OCI-LY1 (cell line): ENCODE data around the gene CDIPT.

Experiments used
- H2AFZ ChIP-seq: fragments of 200-600 bp; sonication (generic), shearing (Covaris generic); 2 replicates; pipeline ENCODE4 v1.6.0; 2014; ENCODE audit warnings: antibody characterized with exemption, mild to moderate bottlenecking, low read length
- H3F3A ChIP-seq: fragments of 200-600 bp; sonication (generic), shearing (Covaris generic); 2 replicates; pipeline ENCODE4 v1.6.0; 2014; ENCODE audit warnings: mild to moderate bottlenecking, antibody characterized with exemption, low read length, moderate library complexity; ENCODE audit not compliant: insufficient read depth
- H3K27ac ChIP-seq: fragments of 200-600 bp; sonication (generic); 2 replicates; pipeline ENCODE4 v1.5.1; 2014; ENCODE audit warnings: low read length, mixed run types, mild to moderate bottlenecking, low read depth; ENCODE audit not compliant: poor library complexity, severe bottlenecking
- H3K27me3 ChIP-seq: fragments of 200-600 bp; sonication (generic); 2 replicates; pipeline ENCODE4 v1.6.0; 2014; ENCODE audit warnings: antibody characterized with exemption, mild to moderate bottlenecking, low read length, moderate library complexity; ENCODE audit not compliant: insufficient read depth
- H3K36me3 ChIP-seq: fragments of 200-600 bp; sonication (generic); 2 replicates; pipeline ENCODE4 v1.6.1; 2014; ENCODE audit warnings: mild to moderate bottlenecking, antibody characterized with exemption, low read length, moderate library complexity, mixed read lengths; ENCODE audit not compliant: insufficient read depth
- H3K4me1 ChIP-seq: fragments of 200-600 bp; sonication (generic); 2 replicates; pipeline ENCODE4 v1.5.1; 2014; ENCODE audit warnings: mild to moderate bottlenecking, low read length, moderate library complexity; ENCODE audit not compliant: insufficient read depth, severe bottlenecking
- H3K4me2 ChIP-seq: fragments of 200-600 bp; sonication (generic), shearing (Covaris generic); 2 replicates; pipeline ENCODE4 v1.6.1; 2014; ENCODE audit warnings: low read length
- H3K4me3 ChIP-seq: fragments of 200-600 bp; sonication (generic); 2 replicates; pipeline ENCODE4 v1.5.1; 2014; ENCODE audit warnings: low read length, low read depth, mild to moderate bottlenecking, mixed read lengths; ENCODE audit not compliant: poor library complexity, severe bottlenecking
- H3K79me2 ChIP-seq: fragments of 200-600 bp; shearing (Covaris generic); 2 replicates; pipeline ENCODE4 v1.6.1; 2016; ENCODE audit warnings: mixed run types, low read length, mixed read lengths; ENCODE audit not compliant: insufficient read depth
- H3K9ac ChIP-seq: fragments of 200-600 bp; sonication (generic), shearing (Covaris generic); 2 replicates; pipeline ENCODE4 v1.6.1; 2014; ENCODE audit warnings: mild to moderate bottlenecking, low read length, mixed read lengths
- H3K9me2 ChIP-seq: fragments of 200-600 bp; sonication (generic), shearing (Covaris generic); 2 replicates; pipeline ENCODE4 v1.6.1; 2014; ENCODE audit warnings: low read depth, mild to moderate bottlenecking, low read length, mixed read lengths
- H3K9me3 ChIP-seq: fragments of 200-600 bp; shearing (Covaris generic); 2 replicates; pipeline ENCODE4 v1.6.1; 2014; ENCODE audit warnings: low read length, mixed read lengths
- H4K20me1 ChIP-seq: fragments of 200-600 bp; sonication (generic), shearing (Covaris generic); 2 replicates; pipeline ENCODE4 v1.6.0; 2016; ENCODE audit warnings: mild to moderate bottlenecking, low read length; ENCODE audit not compliant: insufficient read depth
- EZH2 ChIP-seq: fragments of 200-600 bp; sonication (generic), shearing (Covaris generic); IDR thresholded peaks from 2 replicates; pipeline ENCODE4 v1.8.0; 2017; ENCODE audit warnings: borderline replicate concordance, mixed run types, mild to moderate bottlenecking, antibody characterized with exemption, low read length, moderate library complexity, mixed read lengths
- TF ChIP-seq, protein P1 (sequence below): fragments of 200-600 bp; sonication (generic), shearing (Covaris generic); IDR thresholded peaks from 2 replicates; pipeline ENCODE4 v1.5.1; 2017; ENCODE audit warnings: mild to moderate bottlenecking, antibody characterized with exemption, low read length, moderate library complexity, mixed read lengths

Gene CDIPT

DNA sequence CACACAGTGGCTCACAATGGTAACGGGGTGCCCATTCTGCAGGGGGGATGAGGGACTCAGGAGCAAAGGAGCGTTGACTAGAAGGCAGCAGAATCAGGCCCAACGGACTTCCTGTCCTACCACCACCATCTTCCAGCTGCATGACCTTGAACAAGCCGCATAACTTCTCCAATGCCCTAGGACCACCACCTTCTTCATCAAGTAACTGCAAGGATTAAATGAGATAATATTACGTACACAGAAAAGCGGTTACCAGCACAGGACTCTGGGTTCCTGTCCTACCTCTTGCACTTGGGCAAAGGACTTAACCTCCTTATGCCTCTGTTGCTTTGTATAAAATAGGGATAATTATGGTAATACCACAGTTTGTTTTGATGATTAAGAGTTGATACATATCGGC is 41.9 kb upstream of the CDIPT start:
- H3K27ac ChIP-seq: no peak overlapping the region
- TF ChIP-seq, protein P1, sequence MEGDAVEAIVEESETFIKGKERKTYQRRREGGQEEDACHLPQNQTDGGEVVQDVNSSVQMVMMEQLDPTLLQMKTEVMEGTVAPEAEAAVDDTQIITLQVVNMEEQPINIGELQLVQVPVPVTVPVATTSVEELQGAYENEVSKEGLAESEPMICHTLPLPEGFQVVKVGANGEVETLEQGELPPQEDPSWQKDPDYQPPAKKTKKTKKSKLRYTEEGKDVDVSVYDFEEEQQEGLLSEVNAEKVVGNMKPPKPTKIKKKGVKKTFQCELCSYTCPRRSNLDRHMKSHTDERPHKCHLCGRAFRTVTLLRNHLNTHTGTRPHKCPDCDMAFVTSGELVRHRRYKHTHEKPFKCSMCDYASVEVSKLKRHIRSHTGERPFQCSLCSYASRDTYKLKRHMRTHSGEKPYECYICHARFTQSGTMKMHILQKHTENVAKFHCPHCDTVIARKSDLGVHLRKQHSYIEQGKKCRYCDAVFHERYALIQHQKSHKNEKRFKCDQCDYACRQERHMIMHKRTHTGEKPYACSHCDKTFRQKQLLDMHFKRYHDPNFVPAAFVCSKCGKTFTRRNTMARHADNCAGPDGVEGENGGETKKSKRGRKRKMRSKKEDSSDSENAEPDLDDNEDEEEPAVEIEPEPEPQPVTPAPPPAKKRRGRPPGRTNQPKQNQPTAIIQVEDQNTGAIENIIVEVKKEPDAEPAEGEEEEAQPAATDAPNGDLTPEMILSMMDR: no peak
- no peak for TF ChIP-seq EZH2
- H3K36me3 ChIP-seq: no peaks in the 10 kb centered on the region
- no peaks in the 10 kb centered on the region for H4K20me1 ChIP-seq
- no peak overlapping the region for H2AFZ ChIP-seq
- H3K9me2 ChIP-seq: no peaks in the 10 kb centered on the region
- no peaks in the 10 kb centered on the region for H3F3A ChIP-seq
- H3K27me3 ChIP-seq: no peaks in the 10 kb centered on the region
- H3K4me1 ChIP-seq: peaks cover 5% of the 10 kb centered on the region
- H3K4me2 ChIP-seq: no peak overlapping the region
- H3K4me3 ChIP-seq: no peak overlapping the region
- no peak overlapping the region for H3K9ac ChIP-seq
- H3K9me3 ChIP-seq: no peaks in the 10 kb centered on the region
- H3K79me2 ChIP-seq: no peaks in the 10 kb centered on the region

DNA sequence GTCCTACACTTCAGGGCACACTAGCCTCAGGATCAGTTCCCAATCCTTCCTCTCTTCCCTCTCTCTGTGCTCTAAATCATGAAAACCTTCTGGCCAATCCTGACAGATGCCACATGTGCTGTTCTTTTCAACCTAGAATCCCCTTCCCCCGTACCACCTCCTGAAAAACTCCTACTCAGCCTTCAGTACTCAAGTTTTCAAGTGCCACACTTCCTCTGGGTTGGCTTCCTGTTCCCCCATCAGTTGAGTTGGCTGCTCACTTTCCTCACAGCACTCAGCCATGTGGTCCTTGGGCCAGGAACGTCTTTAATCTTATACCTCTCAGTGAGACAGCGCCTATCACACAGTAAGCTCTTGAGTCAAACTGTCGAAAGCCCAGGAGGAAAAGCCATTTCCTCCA is 40.6 kb upstream of the CDIPT start:
- Histone ChIP-seq H3K79me2 (no peaks in the 10 kb centered on the region), H3K27ac (no peak overlapping the region), H4K20me1 (no peaks in the 10 kb centered on the region), H3F3A (no peaks in the 10 kb centered on the region), H3K9ac (no peak overlapping the region), H3K36me3 (no peaks in the 10 kb centered on the region), H3K4me1 (peaks cover 5% of the 10 kb centered on the region), H2AFZ (no peak overlapping the region), H3K9me2 (no peaks in the 10 kb centered on the region), H3K4me2 (no peak overlapping the region), H3K9me3 (no peaks in the 10 kb centered on the region), H3K4me3 (no peak overlapping the region), H3K27me3 (no peaks in the 10 kb centered on the region)
- TF ChIP-seq EZH2: no peak
- TF ChIP-seq, protein P1: no peak

DNA sequence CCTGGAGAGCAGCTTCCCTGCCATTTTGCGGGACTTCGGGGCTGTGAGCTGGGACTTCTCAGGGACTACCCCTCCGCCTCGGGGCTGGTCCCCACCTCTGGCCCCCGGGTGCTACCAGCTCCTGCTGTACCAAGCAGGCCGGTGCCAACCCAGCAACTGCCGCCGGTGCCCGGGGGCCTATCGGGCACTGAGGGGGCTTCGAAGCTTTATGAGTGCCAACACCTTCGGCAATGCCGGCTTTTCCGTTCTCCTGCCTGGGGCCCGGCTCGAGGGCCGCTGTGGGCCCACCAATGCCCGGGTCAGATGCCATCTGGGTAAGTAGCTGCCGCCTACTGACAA is 38.5 kb upstream of the CDIPT start:
- peaks cover 5% of the 10 kb centered on the region for H3K4me1 ChIP-seq
- no peaks in the 10 kb centered on the region for H4K20me1 ChIP-seq
- no peak overlapping the region for H3K4me2 ChIP-seq
- no peaks in the 10 kb centered on the region for H3K9me2 ChIP-seq
- no peak overlapping the region for H3K9ac ChIP-seq
- H3K79me2 ChIP-seq: no peaks in the 10 kb centered on the region
- no peak overlapping the region for H2AFZ ChIP-seq
- H3K36me3 ChIP-seq: no peaks in the 10 kb centered on the region
- no peaks in the 10 kb centered on the region for H3F3A ChIP-seq
- H3K27me3 ChIP-seq: no peaks in the 10 kb centered on the region
- TF ChIP-seq, protein P1: no peak
- TF ChIP-seq EZH2: no peak
- no peak overlapping the region for H3K4me3 ChIP-seq
- no peaks in the 10 kb centered on the region for H3K9me3 ChIP-seq
- no peak overlapping the region for H3K27ac ChIP-seq
